Endothelial cell of umbilical vein (primary cell): ENCODE results near the gene CD93. TPM values are rescaled to one million over a fixed set of nuclear protein-coding genes. Genes with fewer than 3 reads are reported as not detected.

Source experiments
- BruUV-seq: library from RNA; stranded (reverse); fragments of 400-500 nt; replicated peaks from 2 replicates; lab custom pipeline; 2021; lab: Mats Ljungman, UMichigan
- CTCF ChIA-PET: fragments of 300-600, 350-600 bp; sonication (Branson Sonifier 250); formaldehyde crosslinking; loops from one replicate; lab custom pipeline; 2021; ENCODE audit warnings: antibody characterized with exemption, inconsistent platforms; lab: Charles Lee
- POLR2A ChIA-PET: fragments of 300-600, 350-600 bp; sonication (Branson Sonifier 250); formaldehyde crosslinking; loops from one replicate; lab custom pipeline; 2021; ENCODE audit warnings: antibody characterized with exemption, inconsistent platforms; lab: Charles Lee
- DNase-seq: peaks from one replicate; pipeline ENCODE4 v3.0.0-alpha.2; 2011; ENCODE audit warnings: low read depth, low spot score
- FAIRE-seq: peaks from 2 replicates; lab custom pipeline; 2011; peaks lifted over from hg19 to GRCh38; lab: Jason Lieb, UNC
- H2AFZ ChIP-seq: 2 replicates; pipeline ENCODE4 v1.6.0; 2012; ENCODE audit warnings: low read depth, low read length, control low read depth, inconsistent platforms
- H3K27ac ChIP-seq: 2 replicates; pipeline ENCODE4 v1.5.1; 2011; ENCODE audit warnings: low read depth, mild to moderate bottlenecking, control low read depth, low read length, moderate library complexity; ENCODE audit not compliant: insufficient read depth
- H3K27me3 ChIP-seq, 2 experiments: 2 replicates each; pipeline versions ENCODE4 v1.6.0 to v1.6.1; 2011; ENCODE audit warnings: low read length in 2 of 2, mixed read lengths in 1 of 2; ENCODE audit not compliant: control insufficient read depth in 2 of 2, insufficient read depth in 2 of 2
- H3K36me3 ChIP-seq, 2 experiments: 2 replicates in 1 of 2; 3 replicates in 1 of 2; pipeline ENCODE4 v1.5.1; 2011; ENCODE audit warnings: low read length in 2 of 2, mild to moderate bottlenecking in 1 of 2, moderate library complexity in 1 of 2; ENCODE audit not compliant: control insufficient read depth in 2 of 2, insufficient read depth in 2 of 2; ENCODE audit errors: extremely low read depth in 1 of 2
- H3K4me1 ChIP-seq: 3 replicates; pipeline ENCODE4 v1.5.1; 2011; ENCODE audit warnings: mild to moderate bottlenecking, low read length; ENCODE audit not compliant: control insufficient read depth, insufficient read depth; ENCODE audit errors: extremely low read depth
- H3K4me2 ChIP-seq: 2 replicates; pipeline ENCODE4 v1.6.1; 2011; ENCODE audit warnings: low read length, control low read depth, mixed read lengths; ENCODE audit not compliant: insufficient read depth
- H3K4me3 ChIP-seq, 3 experiments: fragments of 200-600 bp in 1 of 3; sonication (generic), shearing (Covaris generic) in 1 of 3; replicated peaks in 1 of 3; 2 replicates each; pipeline ENCODE4 v1.5.1; 2011 to 2016; ENCODE audit warnings: control low read depth in 3 of 3, low read length in 3 of 3, mild to moderate bottlenecking in 2 of 3, inconsistent platforms in 1 of 3, low read depth in 1 of 3, moderate library complexity in 1 of 3; ENCODE audit not compliant: insufficient read depth in 1 of 3
- H3K79me2 ChIP-seq: 2 replicates; pipeline ENCODE4 v1.6.0; 2012; ENCODE audit warnings: low read length, inconsistent platforms; ENCODE audit not compliant: control insufficient read depth, insufficient read depth
- H3K9ac ChIP-seq: replicated peaks from 2 replicates; pipeline ENCODE3; 2011; ENCODE audit warnings: low read length, control low read depth; ENCODE audit not compliant: insufficient read depth; ENCODE audit errors: extremely low read depth
- H3K9me1 ChIP-seq: replicated peaks from 3 replicates; pipeline ENCODE4 v1.6.0; 2011; ENCODE audit warnings: mild to moderate bottlenecking, low read length; ENCODE audit not compliant: control insufficient read depth, insufficient read depth; ENCODE audit errors: extremely low read depth
- H3K9me3 ChIP-seq: replicated peaks from 2 replicates; pipeline ENCODE4 v1.5.1; 2012; ENCODE audit warnings: low read length, inconsistent platforms; ENCODE audit not compliant: control insufficient read depth, insufficient read depth
- H4K20me1 ChIP-seq: replicated peaks from 2 replicates; pipeline ENCODE3; 2011; ENCODE audit warnings: mild to moderate bottlenecking, low read length; ENCODE audit not compliant: control insufficient read depth, insufficient read depth; ENCODE audit errors: extremely low read depth
- EZH2 ChIP-seq: IDR thresholded peaks from 2 replicates; pipeline ENCODE4 v1.6.1; 2012; ENCODE audit warnings: borderline replicate concordance, low read depth, mild to moderate bottlenecking, moderate library complexity, low read length, inconsistent platforms; ENCODE audit not compliant: severe bottlenecking
- FOS ChIP-seq: IDR thresholded peaks from 2 replicates; pipeline ENCODE4 v1.6.1; 2011; ENCODE audit warnings: mild to moderate bottlenecking, low read length, moderate library complexity, borderline replicate concordance; ENCODE audit not compliant: insufficient read depth
- GATA2 ChIP-seq: IDR thresholded peaks from 2 replicates; pipeline ENCODE4 v1.7.0; 2011; ENCODE audit warnings: low read depth, mild to moderate bottlenecking, moderate library complexity, mixed read lengths, low read length; ENCODE audit not compliant: insufficient read length, insufficient read depth
- JUN ChIP-seq: IDR thresholded peaks from 2 replicates; pipeline ENCODE4 v1.6.1; 2011; ENCODE audit warnings: borderline replicate concordance, low read depth; ENCODE audit not compliant: insufficient read length, insufficient read depth
- MAX ChIP-seq: IDR thresholded peaks from 2 replicates; pipeline ENCODE4 v1.6.1; 2011; ENCODE audit not compliant: insufficient read depth, insufficient read length
- MYC ChIP-seq: IDR thresholded peaks from one replicate; pipeline ENCODE4 v1.6.1; 2011; ENCODE audit warnings: mild to moderate bottlenecking, low read depth, low read length
- POLR2A ChIP-seq: IDR thresholded peaks from 2 replicates; pipeline ENCODE4 v1.6.1; 2012; ENCODE audit warnings: low read depth, mild to moderate bottlenecking, control low read depth, low read length
- POLR2AphosphoS5 ChIP-seq: IDR thresholded peaks from 2 replicates; pipeline ENCODE4 v1.6.1; 2012; ENCODE audit warnings: low read depth, mild to moderate bottlenecking, control low read depth, low read length, moderate library complexity; ENCODE audit not compliant: insufficient read depth
- dilution Hi-C: fragments of 300-500 bp; cut with MboI; formaldehyde crosslinking; loops from one replicate; pipeline ENCODE4 v1.15.0; 2019; ENCODE audit warnings: low sequenced_read_pairs; ENCODE audit not compliant: extremely low pct_ligation_motif_present
- intact Hi-C: fragments of 100-400 bp; cut with micrococcal nuclease; formaldehyde crosslinking; loops from one replicate; pipeline ENCODE4 v1.10.0; 2022
- polyA plus RNA-seq, 4 experiments: library from polyadenylated mRNA; depleted of rRNA in 3 of 4; stranded (reverse) in 3 of 4; unstranded in 1 of 4; fragments of >200 nt; gene quantifications; 2 replicates each; pipeline versions ENCODE4 v1.2.1 to v1.2.3, GENCODE V29; 2011 to 2012; ENCODE audit warnings: missing spikeins in 1 of 4
- total RNA-seq: library from RNA; stranded (reverse); gene quantifications from 2 replicates; pipeline ENCODE4 v1.2.3, GENCODE V29; 2021
- TF ChIP-seq, protein P1 (sequence below), 2 donors: IDR thresholded peaks; 1 replicate in 1 of 2; 2 replicates in 1 of 2; pipeline ENCODE4 v1.5.1; 2011; ENCODE audit warnings: low read length in 2 of 2, mild to moderate bottlenecking in 2 of 2, moderate library complexity in 2 of 2, control low read depth in 1 of 2, inconsistent platforms in 1 of 2, low read depth in 1 of 2; ENCODE audit not compliant: insufficient read depth in 1 of 2; ENCODE audit errors: extremely low read depth in 1 of 2

CD93 gene
- total and polyA plus RNA-seq, 2 donors (not counting 3 experiments of a cell fraction or from before 2014, with no cell fraction given): 180 to 413 TPM

DNA sequence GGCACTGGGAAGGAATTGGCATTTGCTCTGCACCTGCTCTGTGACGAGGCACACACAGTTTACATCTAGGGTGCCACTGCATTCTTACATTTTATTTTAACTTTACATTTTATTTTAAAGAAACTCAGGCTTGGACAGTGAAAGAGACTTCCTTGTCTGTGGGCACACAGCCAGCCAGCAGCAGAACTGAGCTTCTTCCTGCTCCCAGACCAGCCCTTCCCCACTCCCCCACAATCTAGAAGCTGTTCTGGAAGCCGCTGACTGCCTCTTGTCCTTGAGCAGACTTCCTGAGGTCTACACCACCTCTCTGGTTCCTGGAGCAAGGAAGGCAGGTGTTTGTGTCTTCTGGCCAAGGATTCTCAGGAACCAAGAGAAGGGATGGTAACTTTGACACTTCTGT lies 27.9 kb upstream of the CD93 start:
- DNase-seq (no peak), FAIRE-seq (peak; percentile 28)
- no peak overlapping the region for H3K4me3 ChIP-seq
- TF ChIP-seq MAX (no peak), GATA2 (no peak), MYC (no peak), FOS (no peak), POLR2AphosphoS5 (no peak), POLR2A (no peak), JUN (no peak), EZH2 (no peak)
- TF ChIP-seq, protein P1, sequence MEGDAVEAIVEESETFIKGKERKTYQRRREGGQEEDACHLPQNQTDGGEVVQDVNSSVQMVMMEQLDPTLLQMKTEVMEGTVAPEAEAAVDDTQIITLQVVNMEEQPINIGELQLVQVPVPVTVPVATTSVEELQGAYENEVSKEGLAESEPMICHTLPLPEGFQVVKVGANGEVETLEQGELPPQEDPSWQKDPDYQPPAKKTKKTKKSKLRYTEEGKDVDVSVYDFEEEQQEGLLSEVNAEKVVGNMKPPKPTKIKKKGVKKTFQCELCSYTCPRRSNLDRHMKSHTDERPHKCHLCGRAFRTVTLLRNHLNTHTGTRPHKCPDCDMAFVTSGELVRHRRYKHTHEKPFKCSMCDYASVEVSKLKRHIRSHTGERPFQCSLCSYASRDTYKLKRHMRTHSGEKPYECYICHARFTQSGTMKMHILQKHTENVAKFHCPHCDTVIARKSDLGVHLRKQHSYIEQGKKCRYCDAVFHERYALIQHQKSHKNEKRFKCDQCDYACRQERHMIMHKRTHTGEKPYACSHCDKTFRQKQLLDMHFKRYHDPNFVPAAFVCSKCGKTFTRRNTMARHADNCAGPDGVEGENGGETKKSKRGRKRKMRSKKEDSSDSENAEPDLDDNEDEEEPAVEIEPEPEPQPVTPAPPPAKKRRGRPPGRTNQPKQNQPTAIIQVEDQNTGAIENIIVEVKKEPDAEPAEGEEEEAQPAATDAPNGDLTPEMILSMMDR (IDR thresholded peaks at IDR 0.05; ENCODE audit: extremely low read depth in 1 of 2, insufficient read depth in 1 of 2, low read depth in 1 of 2, low read length in 2 of 2): no peak
- intact Hi-C loops: no loop called here
- no peak overlapping the region for H3K4me2 ChIP-seq
- H3K9me3 ChIP-seq: no peaks in the 10 kb centered on the region
- H3K27ac ChIP-seq: no peak overlapping the region
- H2AFZ ChIP-seq: no peak overlapping the region
- no TSS peak for BruUV-seq
- POLR2A ChIA-PET: no interaction called here
- CTCF ChIA-PET: interaction anchor here (0.6 to 1.7 kb wide), 2 partner anchors 11 to 31 kb away, joined by 3 to 6 read pairs; no protein-coding TSS in a partner anchor
- no peak overlapping the region for H3K9ac ChIP-seq
- no peaks in the 10 kb centered on the region for H3K27me3 ChIP-seq
- dilution Hi-C loops: no loop called here
- no peaks in the 10 kb centered on the region for H4K20me1 ChIP-seq
- no peaks in the 10 kb centered on the region for H3K79me2 ChIP-seq
- H3K4me1 ChIP-seq: no peaks in the 10 kb centered on the region
- no peaks in the 10 kb centered on the region for H3K9me1 ChIP-seq
- no peaks in the 10 kb centered on the region for H3K36me3 ChIP-seq
